ENCODE results near the gene FSTL4.
"Not testable (repeated sequence)": the region's sequence is repeated elsewhere in the genome, so short reads cannot be mapped to it uniquely, and the experiment has no call there.

The FSTL4 gene

DNA sequence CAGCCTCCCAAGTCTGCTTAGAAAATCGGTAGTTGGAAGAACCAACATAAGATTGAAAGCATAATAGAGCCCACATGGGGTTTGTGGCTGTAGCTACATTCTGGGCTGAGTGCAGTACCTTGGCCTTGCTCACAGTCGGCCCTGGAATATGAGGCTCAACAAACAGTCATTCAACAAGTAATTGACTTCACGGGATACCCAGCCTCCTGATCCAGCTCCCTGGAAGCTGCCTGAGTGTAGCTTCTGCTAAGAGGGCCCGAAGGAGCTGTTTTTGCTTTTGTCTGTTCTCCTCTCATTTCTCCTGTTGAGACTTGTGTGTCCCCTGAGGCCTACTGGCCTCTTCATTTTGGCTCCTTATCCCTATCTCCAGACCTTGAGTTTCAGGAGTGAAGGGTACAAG lies 389.8 kb downstream of the FSTL4 start:
- ATAC-seq = no peak
- Mint-ChIP-seq H3K4me1 (no peaks in the 10 kb centered on the region), H3K9me3 (no peaks in the 10 kb centered on the region), H3K27ac (no peak overlapping the region), H3K4me3 (no peak overlapping the region), H3K36me3 (no peaks in the 10 kb centered on the region)
- no peak for DNase-seq (ENCODE audit: low spot score in 2 of 2)

GRCh38 chr5:133222040-133222439 lies 390.3 kb downstream of the FSTL4 start:
- no peak overlapping the region for H3K27ac Mint-ChIP-seq
- H3K4me3 Mint-ChIP-seq = no peak overlapping the region
- H3K4me1 Mint-ChIP-seq = no peaks in the 10 kb centered on the region
- no peaks in the 10 kb centered on the region for H3K36me3 Mint-ChIP-seq
- H3K9me3 Mint-ChIP-seq = no peaks in the 10 kb centered on the region
- DNase-seq (ENCODE audit: low spot score in 2 of 2) (no peak), ATAC-seq (no peak)

- ATAC-seq = no peak
- no peak for DNase-seq (ENCODE audit: low spot score in 2 of 2)
- Mint-ChIP-seq H3K27ac (no peak overlapping the region), H3K36me3 (no peaks in the 10 kb centered on the region), H3K4me3 (no peak overlapping the region), H3K9me3 (no peaks in the 10 kb centered on the region), H3K4me1 (no peaks in the 10 kb centered on the region)
Measured at GRCh38 chr5:133220851-133221674, 391.3 kb downstream of the FSTL4 start.

- no peak overlapping the region for H3K4me3 Mint-ChIP-seq
- no peaks in the 10 kb centered on the region for H3K36me3 Mint-ChIP-seq
- no peaks in the 10 kb centered on the region for H3K4me1 Mint-ChIP-seq
- ATAC-seq (no peak), DNase-seq (ENCODE audit: low spot score in 2 of 2) (no peak)
- H3K27ac Mint-ChIP-seq = no peak overlapping the region
- no peaks in the 10 kb centered on the region for H3K9me3 Mint-ChIP-seq
Measured at GRCh38 chr5:133219296-133219695, 393.0 kb downstream of the FSTL4 start.

- H3K4me1 Mint-ChIP-seq; H3K9me3 Mint-ChIP-seq; H3K36me3 Mint-ChIP-seq; H3K27ac Mint-ChIP-seq; H3K4me3 Mint-ChIP-seq; ATAC-seq; DNase-seq (ENCODE audit: low spot score in 2 of 2): not testable (repeated sequence)
Measured at GRCh38 chr5:133216138-133216537, 396.2 kb downstream of the FSTL4 start.

GRCh38 chr5:133214153-133214820 lies 398.1 kb downstream of the FSTL4 start:
- Mint-ChIP-seq H3K4me1 (no peaks in the 10 kb centered on the region), H3K4me3 (no peak overlapping the region), H3K27ac (no peak overlapping the region), H3K36me3 (no peaks in the 10 kb centered on the region), H3K9me3 (no peaks in the 10 kb centered on the region)
- ATAC-seq (no peak), DNase-seq (ENCODE audit: low spot score in 2 of 2) (no peak)

DNA sequence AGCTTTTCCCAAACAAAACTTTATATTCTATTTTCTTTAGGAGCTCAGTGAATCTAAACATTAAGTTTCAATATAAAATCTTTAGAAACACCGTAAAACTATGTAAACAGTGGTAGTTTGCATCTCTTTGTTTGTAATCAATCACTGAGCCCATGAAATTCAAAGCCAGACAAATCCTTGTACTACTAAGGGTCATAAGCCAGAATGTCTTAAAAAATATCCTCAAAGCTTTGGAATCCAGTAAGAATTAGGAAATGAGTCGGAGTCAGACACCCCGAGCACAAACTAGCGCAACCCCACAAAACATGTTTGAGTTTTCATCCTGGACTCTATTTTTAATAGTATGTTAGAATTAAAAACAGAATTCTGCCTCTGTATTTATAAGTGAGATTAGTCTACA lies 406.7 kb downstream of the FSTL4 start:
- no peaks in the 10 kb centered on the region for H3K9me3 Mint-ChIP-seq
- no peak overlapping the region for H3K27ac Mint-ChIP-seq
- DNase-seq (ENCODE audit: low spot score in 2 of 2) = no peak

DNA sequence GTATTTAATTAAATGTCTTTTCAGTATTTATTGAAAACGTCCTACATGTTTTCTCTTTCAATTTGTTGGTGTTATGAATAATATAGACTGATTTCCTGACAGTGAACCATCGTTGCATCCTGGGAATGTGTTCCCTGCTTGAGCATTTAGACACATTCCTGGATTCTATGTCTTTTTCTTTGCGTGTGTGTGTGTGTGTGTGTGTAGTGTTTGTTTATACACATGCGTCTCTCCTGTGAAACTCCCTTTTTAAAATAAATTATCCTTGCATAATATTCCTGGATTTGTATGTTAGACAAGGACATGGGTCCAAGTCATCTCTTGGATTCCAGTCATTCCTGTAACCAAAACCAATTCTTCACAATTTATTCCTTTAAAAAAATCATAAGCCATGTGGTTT lies 407.1 kb downstream of the FSTL4 start:
- H3K36me3 Mint-ChIP-seq = no peaks in the 10 kb centered on the region
- no peak for DNase-seq (ENCODE audit: low spot score in 2 of 2)
- no peaks in the 10 kb centered on the region for H3K9me3 Mint-ChIP-seq
- ATAC-seq = no peak
- no peaks in the 10 kb centered on the region for H3K4me1 Mint-ChIP-seq
- H3K27ac Mint-ChIP-seq = no peak overlapping the region
- no peak overlapping the region for H3K4me3 Mint-ChIP-seq

More for the DNA sequence above, 406.7 kb downstream of the FSTL4 start:
- H3K36me3 Mint-ChIP-seq = no peaks in the 10 kb centered on the region
- no peak for ATAC-seq
- H3K4me3 Mint-ChIP-seq = no peak overlapping the region
- no peaks in the 10 kb centered on the region for H3K4me1 Mint-ChIP-seq

DNA sequence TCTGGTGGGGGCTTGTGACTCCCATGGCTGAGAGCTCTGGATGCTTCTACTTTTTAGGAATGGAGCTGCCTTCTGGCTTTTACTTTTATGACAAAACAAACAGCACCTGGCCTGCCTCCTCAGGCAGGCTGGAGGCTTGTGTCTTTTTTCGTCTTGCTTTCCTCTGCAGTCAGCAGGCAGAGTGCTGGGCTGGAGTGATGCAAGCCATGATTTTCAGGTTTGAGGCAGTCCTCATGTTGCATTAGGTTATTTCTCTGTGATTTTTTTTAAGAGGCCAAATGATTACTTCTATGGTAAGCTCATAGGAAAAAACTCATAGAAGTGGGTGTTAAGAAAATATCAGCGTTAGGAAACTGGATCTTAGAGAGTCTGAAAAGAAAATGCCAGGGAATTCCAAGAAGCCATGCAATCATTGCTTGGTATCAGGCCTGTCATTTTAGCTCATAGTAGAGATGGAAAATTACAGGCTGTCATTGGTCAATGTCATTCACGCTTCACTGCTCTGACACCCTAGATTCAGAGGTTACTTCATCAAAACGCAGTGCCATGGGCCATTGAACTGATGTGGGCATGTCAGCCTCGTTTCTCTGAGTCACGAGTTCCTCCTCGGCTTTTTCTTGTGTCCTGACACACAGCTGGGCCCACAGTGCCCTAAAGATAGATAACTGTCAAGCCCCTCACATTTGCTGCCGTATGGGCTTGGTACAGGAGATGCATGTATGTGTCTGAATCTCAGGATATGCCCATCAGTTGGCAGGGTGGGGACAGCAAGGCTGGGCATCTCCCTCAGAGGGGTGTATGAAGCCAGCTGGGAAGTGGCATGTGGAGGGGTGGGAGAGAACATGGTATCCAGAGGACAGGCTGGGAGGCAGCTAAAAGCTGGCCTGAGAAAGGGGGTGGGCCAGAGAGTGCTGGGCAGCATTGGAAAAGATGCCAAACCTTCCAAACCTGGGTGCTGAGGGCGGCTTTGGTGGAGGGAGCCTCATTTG lies 408.7 kb downstream of the FSTL4 start:
- no peaks in the 10 kb centered on the region for H3K9me3 Mint-ChIP-seq
- H3K27ac Mint-ChIP-seq = no peak overlapping the region
- H3K4me3 Mint-ChIP-seq = no peak overlapping the region
- no peak for ATAC-seq
- H3K36me3 Mint-ChIP-seq = no peaks in the 10 kb centered on the region
- H3K4me1 Mint-ChIP-seq = no peaks in the 10 kb centered on the region
- DNase-seq (ENCODE audit: low spot score in 2 of 2) = no peak

- H3K4me1 Mint-ChIP-seq = no peaks in the 10 kb centered on the region
- H3K4me3 Mint-ChIP-seq = no peak overlapping the region
- H3K36me3 Mint-ChIP-seq = no peaks in the 10 kb centered on the region
- no peak overlapping the region for H3K27ac Mint-ChIP-seq
- DNase-seq (ENCODE audit: low spot score in 2 of 2) (peak in 1 of 2 donors; percentile 30), ATAC-seq (no peak)
- no peaks in the 10 kb centered on the region for H3K9me3 Mint-ChIP-seq
Measured at GRCh38 chr5:133202066-133202665, 410.2 kb downstream of the FSTL4 start.

GRCh38 chr5:133201310-133201709 lies 411.0 kb downstream of the FSTL4 start:
- no peak for ATAC-seq
- Mint-ChIP-seq H3K36me3 (no peaks in the 10 kb centered on the region), H3K4me1 (no peaks in the 10 kb centered on the region), H3K9me3 (no peaks in the 10 kb centered on the region), H3K27ac (no peak overlapping the region), H3K4me3 (no peak overlapping the region)
- peak in 1 of 2 donors; percentile 36 for DNase-seq (ENCODE audit: low spot score in 2 of 2)

DNA sequence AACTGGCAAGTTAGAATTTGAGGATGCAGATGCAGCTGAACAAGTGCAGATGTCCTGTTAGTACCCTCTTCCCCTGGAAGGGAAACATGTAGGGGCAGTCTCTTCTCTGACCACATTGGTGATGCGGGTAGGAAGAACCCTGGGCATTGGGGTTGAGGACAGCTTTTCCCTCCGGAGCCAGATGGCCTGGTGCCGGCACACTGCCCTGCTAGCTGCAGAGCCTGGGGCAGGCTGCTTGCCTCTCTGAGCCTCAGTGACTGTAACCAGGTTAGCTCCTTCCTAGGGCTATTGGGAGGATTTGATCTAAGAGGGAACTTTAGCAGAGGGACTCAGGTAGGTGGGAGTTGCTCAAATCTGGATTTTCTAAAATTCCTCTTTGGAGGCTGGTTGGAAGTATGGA lies 412.1 kb downstream of the FSTL4 start:
- H3K4me3 Mint-ChIP-seq = no peak overlapping the region
- H3K9me3 Mint-ChIP-seq = no peaks in the 10 kb centered on the region
- peak in 1 of 2 donors; percentile 30 for DNase-seq (ENCODE audit: low spot score in 2 of 2)
- no peak overlapping the region for H3K27ac Mint-ChIP-seq
- no peaks in the 10 kb centered on the region for H3K36me3 Mint-ChIP-seq
- no peak for ATAC-seq
- H3K4me1 Mint-ChIP-seq = no peaks in the 10 kb centered on the region

GRCh38 chr5:133199417-133200178 lies 412.7 kb downstream of the FSTL4 start:
- H3K36me3 Mint-ChIP-seq = no peaks in the 10 kb centered on the region
- no peak for ATAC-seq
- H3K27ac Mint-ChIP-seq = no peak overlapping the region
- no peaks in the 10 kb centered on the region for H3K9me3 Mint-ChIP-seq
- H3K4me3 Mint-ChIP-seq = no peak overlapping the region
- DNase-seq (ENCODE audit: low spot score in 2 of 2) = peak in 1 of 2 donors; percentile 38
- H3K4me1 Mint-ChIP-seq = no peaks in the 10 kb centered on the region

- Mint-ChIP-seq H3K9me3 (no peaks in the 10 kb centered on the region), H3K36me3 (no peaks in the 10 kb centered on the region), H3K4me3 (no peak overlapping the region), H3K4me1 (no peaks in the 10 kb centered on the region), H3K27ac (no peak overlapping the region)
- DNase-seq (ENCODE audit: low spot score in 2 of 2) (peak in 1 of 2 donors; percentile 38), ATAC-seq (no peak)
Measured at GRCh38 chr5:133198511-133198910, 413.8 kb downstream of the FSTL4 start.

Measured in stimulated activated effector memory CD8-positive, alpha-beta T cell treated with anti-CD3 and anti-CD28 coated beads, Interleukin-12 subunit alpha, Interleukin-12 subunit beta, amount 100 ng/mL, for 72 hours (primary cell).